Activated CD4-positive, CD25-positive, alpha-beta regulatory T cell treated with anti-CD3 and anti-CD28 coated beads, Interleukin-2, amount 50 U/mL, for 72 hours (primary cell): ENCODE data around the gene ABCC4.

ENCODE experiments used
- DNase-seq: peaks from one replicate; pipeline ENCODE4 v3.0.0; 2021

Gene ABCC4

GRCh38 chr13:95258098-95258497, 43.2 kb downstream of the ABCC4 start:
- DNase-seq: no peak

GRCh38 chr13:95256091-95256490, 45.2 kb downstream of the ABCC4 start:
- DNase-seq: no peak

GRCh38 chr13:95255072-95255732, 46.0 kb downstream of the ABCC4 start:
- DNase-seq: no peak

- DNase-seq: no peak
Measured at GRCh38 chr13:95254339-95254738, 46.9 kb downstream of the ABCC4 start.

- DNase-seq: no peak
Measured at GRCh38 chr13:95253033-95253432, 48.2 kb downstream of the ABCC4 start.

GRCh38 chr13:95251641-95252040, 49.6 kb downstream of the ABCC4 start:
- DNase-seq: no peak

- DNase-seq: no peak
Measured at GRCh38 chr13:95250961-95251360, 50.3 kb downstream of the ABCC4 start.

- DNase-seq: no peak
Measured at GRCh38 chr13:95248953-95249352, 52.3 kb downstream of the ABCC4 start.

GRCh38 chr13:95247852-95248251, 53.4 kb downstream of the ABCC4 start:
- no peak for DNase-seq

- DNase-seq: no peak
Measured at GRCh38 chr13:95247171-95247570, 54.1 kb downstream of the ABCC4 start.

- no peak for DNase-seq
Measured at GRCh38 chr13:95246292-95247082, 54.8 kb downstream of the ABCC4 start.

GRCh38 chr13:95245071-95245470, 56.2 kb downstream of the ABCC4 start:
- DNase-seq: no peak

GRCh38 chr13:95243207-95243606, 58.0 kb downstream of the ABCC4 start:
- no peak for DNase-seq

- no peak for DNase-seq
Measured at GRCh38 chr13:95241321-95241720, 59.9 kb downstream of the ABCC4 start.

GRCh38 chr13:95239283-95239682, 62.0 kb downstream of the ABCC4 start:
- no peak for DNase-seq

- no peak for DNase-seq
Measured at GRCh38 chr13:95237310-95237870, 63.9 kb downstream of the ABCC4 start.

- DNase-seq: no peak
Measured at GRCh38 chr13:95236774-95237173, 64.5 kb downstream of the ABCC4 start.

GRCh38 chr13:95235974-95236373, 65.3 kb downstream of the ABCC4 start:
- no peak for DNase-seq

GRCh38 chr13:95235199-95235756, 66.0 kb downstream of the ABCC4 start:
- DNase-seq: no peak

- DNase-seq: no peak
Measured at GRCh38 chr13:95234242-95234641, 67.0 kb downstream of the ABCC4 start.

- DNase-seq: no peak
Measured at GRCh38 chr13:95233026-95233635, 68.1 kb downstream of the ABCC4 start.

- DNase-seq: no peak
Measured at GRCh38 chr13:95231393-95231792, 69.9 kb downstream of the ABCC4 start.

GRCh38 chr13:95229855-95230254, 71.4 kb downstream of the ABCC4 start:
- no peak for DNase-seq
